Erythroblast (primary cell): Measurements from ENCODE around the gene SOAT1.

Experiments
- GATA1 ChIP-seq: IDR thresholded peaks from 2 replicates; pipeline ENCODE4 v1.6.1; 2011; ENCODE audit warnings: low read depth, mild to moderate bottlenecking, control low read depth, low read length, moderate library complexity
- POLR2A ChIP-seq: IDR thresholded peaks from 2 replicates; pipeline ENCODE4 v1.6.1; 2011; ENCODE audit warnings: mild to moderate bottlenecking, low read length

DNA sequence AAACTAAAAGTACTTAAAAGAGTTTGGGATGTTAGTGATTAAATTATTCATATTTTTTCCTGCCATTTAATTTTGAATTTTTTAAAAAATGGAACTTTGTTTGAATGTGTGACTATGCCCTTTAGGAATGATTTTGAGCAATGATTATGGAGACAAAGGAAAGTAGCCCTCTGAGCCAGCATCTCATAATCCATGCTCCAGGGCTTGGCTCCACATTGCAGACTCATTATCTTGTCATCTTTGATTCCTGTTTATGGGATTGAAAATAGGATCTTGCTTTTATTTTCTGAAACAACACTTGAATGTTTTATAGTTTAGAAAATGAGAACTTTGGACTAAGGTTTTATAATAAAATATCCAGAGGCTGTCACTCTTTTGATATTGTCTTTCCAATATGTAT is 86.7 kb downstream of the SOAT1 start:
- TF ChIP-seq POLR2A = no peak
- TF ChIP-seq GATA1 = no peak
